ENCODE measurements around the gene TMPRSS9.

DNA sequence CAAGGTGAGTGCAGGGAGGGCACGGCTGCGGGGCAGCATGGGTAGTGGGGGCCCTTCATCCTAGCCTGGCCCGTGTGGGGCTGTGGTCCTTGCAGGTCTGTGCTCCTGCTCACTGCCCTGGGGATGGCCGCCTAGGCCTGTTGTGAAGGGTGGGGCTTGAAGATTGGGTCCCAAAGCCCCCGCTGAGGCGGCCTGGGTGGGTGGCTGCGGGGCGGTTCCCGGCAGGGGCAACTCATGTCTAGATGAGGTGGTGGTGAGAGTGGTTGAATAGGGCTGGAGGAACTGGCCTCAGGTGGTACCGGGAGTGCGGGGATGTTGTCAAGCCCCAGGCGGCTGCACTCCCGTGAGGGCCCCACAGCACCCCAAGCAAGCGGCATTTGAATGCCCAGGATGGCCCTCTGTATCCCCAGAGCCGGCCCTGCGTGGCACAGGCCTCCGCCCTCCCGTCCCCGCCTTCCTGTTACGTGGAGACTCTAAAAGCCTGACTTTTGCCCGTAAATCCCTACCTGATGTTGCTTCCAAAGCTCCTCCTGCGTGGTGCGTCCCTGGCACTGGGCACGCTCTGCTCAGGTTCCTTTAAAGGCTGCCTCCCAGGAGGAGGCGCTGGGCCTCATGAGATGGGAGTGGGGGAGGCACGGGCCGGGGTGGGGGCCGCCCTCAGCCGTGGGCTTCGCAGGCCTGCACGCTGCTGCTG is 16.6 kb upstream of the TMPRSS9 start:
- TF ChIP-seq, protein P1, sequence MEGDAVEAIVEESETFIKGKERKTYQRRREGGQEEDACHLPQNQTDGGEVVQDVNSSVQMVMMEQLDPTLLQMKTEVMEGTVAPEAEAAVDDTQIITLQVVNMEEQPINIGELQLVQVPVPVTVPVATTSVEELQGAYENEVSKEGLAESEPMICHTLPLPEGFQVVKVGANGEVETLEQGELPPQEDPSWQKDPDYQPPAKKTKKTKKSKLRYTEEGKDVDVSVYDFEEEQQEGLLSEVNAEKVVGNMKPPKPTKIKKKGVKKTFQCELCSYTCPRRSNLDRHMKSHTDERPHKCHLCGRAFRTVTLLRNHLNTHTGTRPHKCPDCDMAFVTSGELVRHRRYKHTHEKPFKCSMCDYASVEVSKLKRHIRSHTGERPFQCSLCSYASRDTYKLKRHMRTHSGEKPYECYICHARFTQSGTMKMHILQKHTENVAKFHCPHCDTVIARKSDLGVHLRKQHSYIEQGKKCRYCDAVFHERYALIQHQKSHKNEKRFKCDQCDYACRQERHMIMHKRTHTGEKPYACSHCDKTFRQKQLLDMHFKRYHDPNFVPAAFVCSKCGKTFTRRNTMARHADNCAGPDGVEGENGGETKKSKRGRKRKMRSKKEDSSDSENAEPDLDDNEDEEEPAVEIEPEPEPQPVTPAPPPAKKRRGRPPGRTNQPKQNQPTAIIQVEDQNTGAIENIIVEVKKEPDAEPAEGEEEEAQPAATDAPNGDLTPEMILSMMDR (IDR thresholded peaks at IDR 0.05) = no peak
- TF ChIP-seq EP300 (IDR thresholded peaks at IDR 0.05) (no peak), POLR2A (IDR thresholded peaks at IDR 0.05) (no peak)
